Activated CD4-positive, alpha-beta T cell treated with anti-CD3 and anti-CD28 coated beads, Interleukin-2, Interleukin-6, amounts not matched to agents 100 ng/mL and 50 ng/mL, durations not matched to agents 16 hours and 8 hours (primary cell): ENCODE results near the gene CABLES2.

Experiments used
- DNase-seq: peaks from one replicate; pipeline ENCODE4 v3.0.0-alpha.2; 2020

The CABLES2 gene

DNA sequence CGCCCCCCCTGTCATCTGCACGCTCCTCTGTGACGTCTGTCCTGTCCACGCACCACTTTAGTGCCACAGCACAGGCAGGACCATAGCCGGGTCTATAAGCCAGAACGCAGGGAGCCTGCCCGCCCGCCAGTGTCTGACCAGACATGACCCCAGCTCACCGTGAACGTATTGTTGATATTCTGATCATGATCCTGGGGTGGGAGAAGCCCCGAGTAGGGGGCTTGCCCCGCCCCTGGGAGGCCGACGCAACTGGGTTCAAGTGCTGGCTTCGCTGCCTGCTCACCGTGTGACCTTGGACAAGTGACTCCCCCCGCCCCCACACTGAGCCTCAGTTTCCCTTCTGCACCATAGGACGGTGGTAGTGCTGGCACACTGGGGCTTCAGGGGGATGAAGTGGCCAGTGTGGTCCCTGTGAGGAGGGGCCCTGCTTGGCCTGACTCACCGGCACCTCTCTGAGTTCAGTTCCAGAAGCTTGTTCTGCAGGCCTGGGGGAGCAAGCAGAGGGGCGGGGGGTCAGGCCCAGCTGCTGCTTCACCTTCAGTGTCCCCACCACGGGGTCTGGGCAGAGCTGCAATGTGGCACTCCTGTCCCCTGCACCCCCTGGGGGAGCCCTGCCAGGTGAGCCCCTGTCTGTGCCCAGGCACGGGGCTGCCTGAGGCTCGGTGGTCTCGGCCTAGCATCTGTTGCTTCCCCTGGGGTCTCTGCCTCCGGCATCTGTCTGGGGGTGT lies 11.1 kb upstream of the CABLES2 start:
- no peak for DNase-seq

DNA sequence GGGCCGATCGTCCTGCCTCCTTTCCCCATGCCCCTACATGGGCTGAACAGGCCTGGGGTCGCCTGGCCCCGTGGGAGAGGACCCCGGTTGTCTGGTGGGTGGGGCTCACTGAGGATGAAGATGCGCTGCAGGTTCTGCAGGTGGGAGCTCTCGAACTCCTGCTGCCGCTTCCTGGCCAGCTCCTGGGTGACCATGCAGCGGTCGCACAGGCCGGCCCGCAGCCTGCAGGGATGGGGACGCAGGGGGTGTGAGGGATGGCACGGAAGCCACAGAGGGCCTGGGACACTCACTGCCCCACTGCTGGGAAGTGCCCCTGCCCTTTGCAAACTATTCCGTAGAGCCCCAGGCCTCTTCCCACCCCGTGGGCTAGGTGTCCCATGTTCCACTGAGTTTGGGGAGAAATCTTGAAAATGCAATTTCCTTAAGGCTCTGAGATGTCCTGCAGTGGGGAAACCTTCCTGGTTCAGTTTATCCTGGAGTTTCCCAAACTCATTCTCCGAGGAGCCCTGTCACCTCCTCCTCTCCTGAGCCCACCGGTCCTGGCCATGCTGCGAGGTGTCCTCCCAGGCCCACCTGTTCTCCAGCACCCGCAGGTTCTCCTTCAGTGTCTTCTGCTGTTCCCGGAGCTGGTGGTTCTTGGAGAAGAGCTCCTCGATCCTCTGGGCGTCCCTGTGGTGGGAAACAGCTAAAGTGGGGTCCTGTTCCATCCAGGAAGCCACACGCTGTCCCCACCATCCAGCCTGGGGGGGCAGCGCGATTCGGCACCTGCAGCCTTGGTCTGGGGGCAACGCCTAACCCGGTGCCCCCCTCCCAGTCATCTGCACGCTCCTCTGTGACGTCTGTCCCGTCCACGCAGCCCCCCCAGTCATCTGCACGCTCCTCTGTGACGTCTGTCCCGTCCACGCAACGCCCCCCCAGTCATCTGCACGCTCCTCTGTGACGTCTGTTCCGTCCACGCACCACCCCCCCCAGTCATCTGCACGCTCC lies 9.9 kb upstream of the CABLES2 start:
- DNase-seq = no peak

GRCh38 chr20:62415354-62416111 lies 8.4 kb upstream of the CABLES2 start:
- DNase-seq = no peak

DNA sequence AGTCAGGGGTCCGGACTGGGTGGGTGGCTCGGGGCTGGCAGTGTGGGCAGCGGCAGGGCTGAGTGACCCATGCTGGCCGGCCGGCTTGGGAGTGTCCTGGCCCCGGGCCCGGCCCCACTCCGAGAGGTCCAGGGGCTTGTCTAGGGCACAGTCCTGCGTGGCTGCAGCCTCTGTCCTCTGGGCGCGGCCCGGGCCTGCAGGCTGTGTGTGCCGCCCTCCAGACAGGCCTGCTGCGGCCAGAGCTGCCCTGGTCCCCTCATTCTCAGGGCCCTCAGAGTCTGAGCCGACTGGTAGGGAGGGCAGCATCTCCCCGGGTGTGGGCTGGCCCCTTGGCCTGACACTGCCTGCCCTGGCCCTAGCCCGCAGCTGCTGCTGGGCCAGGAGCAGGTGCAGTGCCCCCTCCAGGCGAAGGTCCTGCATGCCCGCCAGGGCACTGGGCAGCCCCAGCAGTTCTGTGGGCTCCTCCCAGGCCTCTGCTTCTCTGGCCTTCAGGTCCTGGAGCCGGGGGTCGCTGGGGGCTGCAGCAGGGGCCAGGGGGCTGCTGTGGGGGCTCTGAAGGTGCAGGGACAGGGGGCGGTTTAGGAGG lies 6.9 kb upstream of the CABLES2 start:
- DNase-seq = no peak

GRCh38 chr20:62413025-62413570 lies 6.0 kb upstream of the CABLES2 start:
- no peak for DNase-seq

DNA sequence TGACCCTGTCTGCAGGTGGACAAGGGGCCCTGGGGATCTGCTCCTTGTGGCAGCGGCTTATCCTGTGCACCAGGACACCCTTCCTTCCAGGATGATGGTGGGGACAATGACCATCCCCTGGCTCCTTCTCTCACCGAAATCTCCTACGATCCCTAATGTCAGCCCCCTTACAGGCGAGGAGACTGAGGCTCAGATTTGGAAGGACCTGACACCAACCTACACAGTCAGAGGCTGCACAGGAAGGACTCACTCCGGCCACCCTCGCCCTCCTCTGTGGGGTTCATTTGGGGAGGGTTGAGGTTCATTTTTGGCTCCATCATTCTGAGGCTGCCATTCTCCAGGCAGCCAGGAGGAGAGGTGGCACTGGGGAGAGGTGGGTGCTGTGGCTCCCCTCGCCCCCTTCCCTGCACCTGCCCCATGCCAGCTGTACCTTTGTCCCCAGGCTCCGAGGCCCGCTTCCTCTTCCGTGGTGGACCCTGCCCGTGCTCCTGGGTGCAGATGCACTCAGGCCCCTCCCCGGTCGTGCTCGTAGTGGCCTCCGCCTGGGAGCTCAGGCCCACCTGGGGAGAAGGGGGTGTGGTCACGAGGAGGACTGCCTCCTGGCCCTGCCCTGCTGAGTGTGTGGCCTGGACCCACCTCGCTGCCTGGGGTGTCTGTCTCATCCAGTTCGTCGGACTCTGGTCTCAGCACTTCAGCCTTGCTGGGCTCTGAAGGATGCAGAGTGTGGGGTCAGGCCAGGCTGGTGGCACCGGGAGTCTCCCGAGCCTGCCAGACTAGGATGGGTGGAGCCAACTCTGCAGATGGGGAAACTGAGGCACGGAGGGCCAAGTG lies 5.3 kb upstream of the CABLES2 start:
- no peak for DNase-seq

GRCh38 chr20:62411479-62412193 lies 4.6 kb upstream of the CABLES2 start:
- no peak for DNase-seq

- no peak for DNase-seq
Measured at GRCh38 chr20:62410746-62411478, 3.8 kb upstream of the CABLES2 start.

- peak; percentile 48 for DNase-seq
Measured at GRCh38 chr20:62409931-62410745, 3.1 kb upstream of the CABLES2 start.

DNA sequence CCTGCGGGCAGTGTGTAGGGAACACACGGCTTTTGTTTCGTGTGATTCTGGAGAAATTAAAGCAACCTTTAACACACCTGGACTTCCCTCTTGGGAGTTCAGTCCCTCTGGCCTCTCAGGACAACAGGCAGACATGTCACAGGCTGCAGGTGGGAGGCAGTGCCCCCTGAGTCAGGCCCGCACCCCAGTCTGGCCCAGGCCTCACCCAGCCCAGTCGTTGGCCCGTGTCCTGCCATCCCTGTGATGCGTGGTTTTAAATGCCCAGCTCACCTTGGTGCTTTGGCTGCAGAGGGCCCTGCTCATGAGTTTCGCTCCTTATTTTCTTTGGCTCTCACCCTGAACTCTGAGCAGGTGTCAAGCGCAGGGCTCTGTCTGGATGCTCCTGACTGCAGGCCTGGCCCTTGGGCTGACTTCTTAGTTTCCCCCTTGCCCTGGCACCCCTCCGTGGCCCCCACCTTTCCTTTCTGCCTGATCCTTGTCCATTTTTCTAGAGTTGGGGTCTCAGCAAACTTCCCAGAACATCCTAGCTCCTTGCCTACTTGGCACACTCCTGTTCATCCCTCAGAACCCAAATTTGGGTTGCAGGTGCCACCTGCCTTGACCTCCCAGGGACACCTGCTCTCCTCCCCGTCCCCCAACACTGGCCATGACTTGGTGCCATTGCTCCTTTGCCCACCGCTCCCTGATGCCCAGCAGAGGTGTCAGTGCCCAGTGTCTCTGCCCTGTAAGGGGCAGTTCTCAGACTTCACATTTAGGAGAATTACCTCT lies 2.2 kb upstream of the CABLES2 start:
- DNase-seq = no peak

DNA sequence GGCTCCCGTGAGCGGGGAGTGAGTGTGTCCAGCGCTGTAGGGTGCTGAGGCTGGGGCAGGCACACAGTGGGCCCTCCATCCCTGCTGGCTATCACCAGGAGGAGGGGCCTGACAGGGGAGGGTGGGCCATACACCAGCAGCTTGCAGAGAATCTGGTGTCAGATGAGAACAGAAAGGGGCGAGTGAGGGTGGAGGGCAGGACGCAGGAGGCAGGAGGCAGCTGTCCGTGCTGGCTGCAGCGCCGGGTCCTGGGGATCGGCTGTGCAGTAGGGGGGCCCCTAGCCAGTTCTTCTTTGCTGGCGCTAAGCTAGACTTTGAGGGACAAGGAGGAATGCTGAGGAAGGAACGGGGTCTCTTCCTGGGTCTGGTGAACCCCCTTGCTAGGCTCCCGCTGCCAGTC lies 1.6 kb upstream of the CABLES2 start:
- DNase-seq = no peak

GRCh38 chr20:62408055-62408454 lies 970 bp upstream of the CABLES2 start:
- no peak for DNase-seq

GRCh38 chr20:62406635-62407176 lies 379 bp downstream of the CABLES2 start:
- DNase-seq = no peak

GRCh38 chr20:62405981-62406513 lies 1.0 kb downstream of the CABLES2 start:
- no peak for DNase-seq

DNA sequence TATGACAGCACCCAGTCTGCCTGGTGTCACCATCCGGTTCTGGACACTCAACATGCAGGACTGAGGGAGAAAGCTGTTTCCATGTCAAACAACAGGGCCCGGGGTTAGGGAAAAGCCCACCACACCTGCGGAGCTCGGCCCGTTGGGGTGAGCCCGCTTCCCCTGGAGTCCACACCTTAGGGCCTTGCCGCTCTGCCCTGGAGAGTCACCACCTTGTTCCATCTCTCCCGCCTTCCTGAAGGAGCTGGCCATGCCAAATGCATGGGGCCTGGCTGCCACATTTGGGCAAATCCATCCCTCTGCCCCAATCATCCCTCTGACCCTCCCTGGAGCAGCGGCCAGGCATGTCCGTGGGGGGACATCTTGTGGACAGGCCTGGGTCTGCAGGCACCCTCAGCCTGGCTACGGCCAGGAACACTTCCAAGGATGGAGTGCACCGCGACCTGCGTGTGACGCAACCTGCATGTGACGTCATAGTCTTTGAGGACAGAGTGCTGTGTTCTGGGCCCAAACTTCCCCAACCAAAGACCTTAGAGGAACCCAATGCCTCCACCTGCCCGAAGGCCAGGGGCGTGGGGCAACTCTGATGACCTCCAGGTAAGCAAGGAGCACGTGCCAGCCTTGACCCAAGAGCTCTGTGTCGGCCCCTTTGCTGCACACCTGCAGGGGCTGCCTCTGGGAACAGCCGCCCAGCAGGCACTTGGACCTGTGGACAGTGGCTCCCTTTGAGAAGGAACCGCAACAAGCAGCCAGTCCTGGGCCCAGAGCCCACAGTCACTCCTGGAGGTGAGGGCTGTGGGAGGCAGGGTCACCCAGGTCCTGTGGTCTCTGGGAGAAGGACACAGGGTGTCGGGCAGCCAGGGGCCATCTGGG lies 1.7 kb downstream of the CABLES2 start:
- no peak for DNase-seq

GRCh38 chr20:62404761-62405107 lies 2.4 kb downstream of the CABLES2 start:
- DNase-seq = no peak

- no peak for DNase-seq
Measured at GRCh38 chr20:62404112-62404665, 2.9 kb downstream of the CABLES2 start.
